Measurements from ENCODE around the gene KRT33B.
"Not testable (repeated sequence)": the region's sequence is repeated elsewhere in the genome, so short reads cannot be mapped to it uniquely, and the experiment has no call there.

The KRT33B gene

GRCh38 chr17:41369713-41370112 is at the start of gene KRT33B:
KRT33B (minus strand) TSS chr17:41369813; CDS start chr17:41369750, 63 bp downstream.
- no peak for DNase-seq

GRCh38 chr17:41418116-41418860 is 48.7 kb upstream of the KRT33B start:
- DNase-seq, result no peak

- peak; percentile 11 to 12 for DNase-seq
These were observed 48.0 kb upstream of the KRT33B start for GRCh38 chr17:41417576-41418015.

DNA sequence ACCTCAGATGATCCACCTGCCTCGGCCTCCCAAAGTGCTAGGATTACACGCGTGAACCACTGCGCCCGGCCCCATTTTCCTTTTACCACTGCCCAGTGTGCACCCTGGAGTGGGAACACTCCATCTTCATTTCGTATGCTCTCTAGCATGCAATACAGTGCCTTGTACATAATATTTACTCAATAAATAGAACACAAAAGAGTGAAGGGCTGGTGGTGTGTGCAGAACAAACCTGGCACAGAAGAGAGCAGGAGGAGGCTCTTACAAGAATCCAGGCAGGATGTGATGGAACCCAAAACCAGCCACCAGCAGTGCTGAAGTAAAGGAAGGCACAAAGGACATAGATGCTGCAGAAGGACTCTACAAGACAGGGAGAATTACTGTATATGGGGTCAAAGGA is 47.5 kb upstream of the KRT33B start:
- no peak for DNase-seq

GRCh38 chr17:41416479-41416878 is 46.9 kb upstream of the KRT33B start:
- DNase-seq, result no peak

- no peak for DNase-seq
These were observed 46.3 kb upstream of the KRT33B start for GRCh38 chr17:41415833-41416335.

DNA sequence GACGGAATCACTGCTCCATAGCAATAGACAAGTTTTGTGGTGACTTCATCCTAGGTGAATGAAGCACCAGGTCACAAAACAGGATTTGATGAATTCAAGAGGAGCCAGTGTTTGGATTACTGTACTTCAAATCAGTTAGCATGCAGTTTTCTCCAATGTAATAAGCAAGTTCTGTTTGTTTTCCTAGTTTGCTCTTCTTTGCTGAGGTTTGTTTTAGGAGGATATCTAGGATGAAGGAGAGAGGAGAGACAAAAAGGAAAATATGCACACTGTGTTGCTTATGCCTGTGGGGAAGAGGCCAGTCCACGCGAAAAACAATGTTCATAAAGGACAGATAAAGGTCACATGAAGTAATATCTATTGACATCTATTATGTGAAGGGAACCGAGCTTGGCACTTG is 45.8 kb upstream of the KRT33B start:
- DNase-seq, result no peak

- DNase-seq, result no peak
These were observed 44.4 kb upstream of the KRT33B start for GRCh38 chr17:41413982-41414381.

- DNase-seq, result no peak
These were observed 43.8 kb upstream of the KRT33B start for GRCh38 chr17:41413353-41413957.

- no peak for DNase-seq
These were observed 41.6 kb upstream of the KRT33B start for GRCh38 chr17:41411072-41411840.

DNA sequence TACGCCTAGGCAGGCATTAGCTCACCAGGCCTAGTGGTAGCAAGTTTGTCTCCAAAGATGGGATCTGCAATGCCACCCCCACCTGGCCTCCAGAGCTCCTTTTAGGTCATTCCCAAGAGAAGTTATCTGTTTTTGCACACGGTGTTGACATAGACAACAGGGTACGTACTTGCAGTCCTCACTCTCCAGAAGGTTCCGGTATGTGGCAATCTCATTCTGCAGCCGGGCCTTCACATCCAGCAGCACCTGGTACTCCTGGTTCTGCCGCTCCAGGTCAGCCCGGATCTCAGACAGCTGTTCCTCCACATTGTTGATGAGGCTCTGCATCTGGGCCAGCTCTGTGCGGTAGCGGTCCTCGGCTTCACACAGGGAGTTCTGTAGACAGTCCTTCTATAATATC is 37.6 kb upstream of the KRT33B start:
- no peak for DNase-seq

DNA sequence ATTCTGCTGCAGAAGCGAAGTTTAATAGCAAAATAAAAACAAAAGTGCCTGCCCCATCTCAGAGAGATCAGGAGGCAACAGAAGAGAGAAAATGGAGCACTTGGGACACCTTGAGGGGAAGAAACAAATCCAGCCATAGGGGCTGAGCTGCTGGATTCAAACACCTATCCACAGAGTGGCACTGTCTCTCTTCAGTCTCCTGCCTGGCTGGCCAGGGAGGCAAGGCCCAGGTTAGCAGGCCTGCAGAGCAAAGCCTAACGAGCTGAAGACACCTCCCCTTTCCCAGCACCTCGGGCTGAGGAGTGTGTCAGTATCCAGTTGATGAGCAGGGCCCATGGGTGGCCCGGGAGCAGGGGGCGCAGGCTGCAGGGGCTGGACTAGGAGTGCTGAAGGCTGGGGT is 36.6 kb upstream of the KRT33B start:
- DNase-seq, result no peak

- peak; percentile 37 to 44 for DNase-seq
These were observed 34.5 kb upstream of the KRT33B start for GRCh38 chr17:41404024-41404671.

DNA sequence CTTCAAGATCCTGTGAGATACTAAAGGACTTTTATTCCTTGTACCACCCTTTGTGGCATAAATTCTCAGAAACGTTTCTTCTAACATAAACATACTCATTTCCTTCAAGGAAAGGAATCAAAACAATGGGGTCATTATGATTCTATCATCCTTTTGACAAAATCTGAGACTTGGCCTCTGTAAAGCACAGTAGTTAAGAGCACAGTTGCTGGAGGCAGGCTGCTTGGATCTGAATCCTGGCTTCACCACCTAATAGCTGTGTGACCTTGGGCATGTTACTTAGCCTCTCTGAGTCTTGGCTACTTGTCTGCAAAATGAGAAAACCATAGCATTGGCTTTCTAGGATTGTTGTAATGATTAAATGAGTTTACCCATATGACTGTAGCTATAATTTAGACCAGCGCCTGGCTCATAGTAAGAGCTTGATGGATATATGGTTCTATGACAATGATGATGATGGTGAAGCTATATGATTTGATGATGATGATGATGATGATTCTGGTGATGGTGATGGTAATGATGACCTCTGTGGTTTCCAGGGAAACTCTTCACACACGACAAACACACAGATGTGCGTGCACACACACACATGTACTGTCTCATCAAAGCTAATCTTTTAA is 33.9 kb upstream of the KRT33B start:
- DNase-seq, result no peak

GRCh38 chr17:41402161-41402560 is 32.5 kb upstream of the KRT33B start:
- no peak for DNase-seq

- DNase-seq, result no peak
These were observed 27.5 kb upstream of the KRT33B start, which contains the start of gene KRT31 for GRCh38 chr17:41396996-41397660. KRT31 (minus strand) TSS chr17:41397608; CDS start chr17:41397539, 69 bp downstream.

DNA sequence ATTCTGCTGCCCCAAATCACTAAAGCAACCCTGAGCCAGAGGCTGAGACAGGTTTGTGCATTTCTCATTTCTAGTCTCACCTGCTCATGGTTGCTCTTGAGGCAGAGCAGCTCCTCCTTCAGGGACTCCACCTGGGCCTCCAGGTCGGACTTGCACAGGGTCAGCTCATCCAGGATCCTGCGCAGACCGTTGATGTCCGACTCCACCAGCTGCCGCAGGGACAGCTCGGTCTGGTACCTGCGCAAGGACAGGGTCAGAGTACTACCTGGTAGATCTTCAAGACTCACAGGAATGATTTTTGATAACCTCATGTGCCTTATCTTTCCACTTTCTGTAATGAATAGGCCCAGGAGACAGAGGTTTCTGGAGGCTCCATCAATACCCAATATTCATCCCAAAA is 26.7 kb upstream of the KRT33B start:
- no peak for DNase-seq

DNA sequence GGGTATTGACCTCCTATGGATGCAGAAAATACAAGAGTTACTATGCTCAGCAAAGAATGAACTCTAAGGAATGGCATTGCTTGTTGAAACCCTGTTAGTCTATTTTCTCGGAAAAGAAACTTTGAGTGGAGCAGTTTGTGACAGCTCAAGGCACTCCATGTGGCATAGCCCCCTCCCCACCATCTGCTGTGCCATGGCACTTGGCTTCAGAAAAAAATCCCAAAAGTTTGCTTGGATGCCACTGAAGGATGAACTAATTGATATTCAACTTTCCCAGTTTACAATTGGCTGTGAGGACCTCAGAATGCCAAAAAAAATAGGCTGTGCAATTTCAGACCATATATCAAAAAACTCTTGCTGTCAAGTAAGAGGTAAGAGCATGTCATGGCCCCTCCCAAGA is 26.0 kb upstream of the KRT33B start:
- no peak for DNase-seq

DNA sequence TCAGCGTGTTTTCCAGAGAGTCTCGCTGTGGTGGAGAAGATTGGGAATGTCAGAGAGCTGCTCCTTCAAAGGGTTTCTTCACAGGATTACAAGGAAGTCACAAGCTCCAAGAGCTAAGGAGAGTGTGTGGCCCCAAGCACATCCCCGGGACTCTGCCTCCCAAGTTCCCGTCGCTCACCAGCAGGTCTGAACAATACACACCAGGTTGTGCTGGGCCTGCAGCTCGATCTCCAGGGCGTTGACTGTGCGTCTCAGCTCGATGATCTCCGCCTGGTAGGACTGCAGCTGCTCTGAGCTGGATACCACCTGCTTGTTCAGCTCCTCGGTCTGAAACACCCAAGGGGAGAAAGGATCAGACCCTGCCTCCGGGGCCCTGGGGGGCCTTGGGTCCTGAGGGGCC is 25.4 kb upstream of the KRT33B start:
- DNase-seq, result not testable (repeated sequence)

- no peak for DNase-seq
These were observed 24.8 kb upstream of the KRT33B start for GRCh38 chr17:41394254-41394996.

DNA sequence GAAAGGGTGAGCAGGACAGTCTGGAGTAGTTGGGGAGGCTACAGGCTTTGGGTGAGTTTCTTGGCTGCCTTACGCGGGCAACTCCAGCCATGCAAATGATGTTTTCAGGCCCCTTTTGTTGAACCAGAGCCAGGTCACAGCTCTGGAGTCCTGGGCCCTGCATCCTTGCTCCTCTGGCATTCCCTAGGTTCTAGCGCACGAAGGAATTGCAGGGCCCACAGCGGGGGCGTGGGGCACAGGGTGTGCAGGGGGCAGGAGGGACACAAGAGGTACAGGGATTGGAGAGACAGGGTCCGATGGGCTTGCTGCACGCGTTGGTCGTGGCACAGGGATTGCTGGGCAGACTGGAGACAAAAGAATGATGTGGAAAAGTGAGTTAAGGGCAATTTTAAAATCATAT is 24.2 kb upstream of the KRT33B start:
- DNase-seq, result no peak

Measured in AML-193 (cell line).